GM12865 (cell line): ENCODE measurements around the gene IL18BP.

ENCODE experiments used
- DNase-seq: peaks from one replicate; pipeline ENCODE4 v3.0.0; 2010; ENCODE audit warnings: low read depth
- H3K4me3 ChIP-seq: 2 replicates; pipeline ENCODE4 v1.5.1; 2011; ENCODE audit warnings: mild to moderate bottlenecking, low read depth, low read length, control low read depth
- TF ChIP-seq, protein P1 (sequence below): IDR thresholded peaks from 2 replicates; pipeline ENCODE4 v1.5.1; 2011; ENCODE audit warnings: low read length, control low read depth, low read depth, inconsistent platforms; ENCODE audit not compliant: insufficient read depth; ENCODE audit errors: missing control alignments

Gene IL18BP

DNA sequence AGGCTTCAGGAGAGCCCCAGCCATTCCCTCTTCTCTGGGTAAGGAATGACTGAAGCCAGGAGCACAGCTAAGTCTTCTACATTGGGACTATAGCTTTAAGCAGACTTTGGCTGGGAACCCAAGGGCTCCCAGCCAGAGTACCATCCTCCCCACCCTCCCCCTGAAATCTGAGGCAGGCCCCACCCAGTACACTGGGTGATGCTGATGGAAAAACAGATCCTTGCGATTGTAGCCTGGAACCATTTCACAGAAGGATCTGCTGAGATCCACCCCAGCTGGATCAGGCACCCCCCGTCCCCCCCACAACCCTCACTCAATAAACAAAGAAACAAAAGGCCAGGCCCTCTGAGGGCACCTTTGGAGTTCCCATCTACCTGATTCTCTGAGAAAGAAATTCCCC, 39.8 kb downstream of the IL18BP start:
- peak overlapping the region; percentile 60 for H3K4me3 ChIP-seq

DNA sequence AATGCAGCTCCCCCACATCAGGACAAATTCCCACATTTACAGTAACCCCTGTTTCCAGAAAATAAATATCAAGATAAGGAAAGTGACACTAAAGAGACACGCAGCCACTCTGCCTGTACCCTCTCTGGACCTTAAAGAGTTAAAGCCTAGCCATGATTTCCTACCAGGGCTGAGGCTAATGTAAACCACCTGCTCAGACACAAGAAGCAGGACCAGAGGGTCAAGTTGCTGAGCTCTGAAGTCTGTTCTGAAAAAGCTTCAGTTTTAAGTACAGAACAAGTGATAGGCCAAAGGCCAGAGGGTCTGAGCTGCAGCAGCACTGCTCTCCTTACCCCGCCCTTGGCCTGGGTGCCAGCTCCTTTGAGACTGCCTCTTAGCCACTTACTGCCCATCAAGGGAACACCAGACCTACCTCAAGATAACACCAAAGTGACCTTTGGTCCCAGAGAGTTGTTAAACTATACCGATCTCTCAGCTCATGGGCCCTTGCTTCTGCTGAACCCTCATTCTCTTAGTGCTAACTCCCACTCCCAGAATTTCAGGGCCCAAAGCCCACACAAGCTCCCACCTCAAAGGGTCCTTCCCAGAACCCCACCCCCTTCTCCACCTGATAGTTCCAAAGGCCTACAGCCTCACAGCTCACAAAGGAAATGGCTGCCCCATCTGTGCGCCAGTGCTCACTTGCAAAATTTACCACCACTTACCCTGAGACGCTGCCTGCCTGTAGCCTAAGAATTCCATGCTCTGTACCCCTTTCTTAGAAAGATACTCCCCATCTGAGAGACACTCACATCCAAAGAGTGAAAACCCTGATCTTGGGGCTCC, 40.5 kb downstream of the IL18BP start:
- peak overlapping the region; percentile 60 for H3K4me3 ChIP-seq
- TF ChIP-seq, protein P1, sequence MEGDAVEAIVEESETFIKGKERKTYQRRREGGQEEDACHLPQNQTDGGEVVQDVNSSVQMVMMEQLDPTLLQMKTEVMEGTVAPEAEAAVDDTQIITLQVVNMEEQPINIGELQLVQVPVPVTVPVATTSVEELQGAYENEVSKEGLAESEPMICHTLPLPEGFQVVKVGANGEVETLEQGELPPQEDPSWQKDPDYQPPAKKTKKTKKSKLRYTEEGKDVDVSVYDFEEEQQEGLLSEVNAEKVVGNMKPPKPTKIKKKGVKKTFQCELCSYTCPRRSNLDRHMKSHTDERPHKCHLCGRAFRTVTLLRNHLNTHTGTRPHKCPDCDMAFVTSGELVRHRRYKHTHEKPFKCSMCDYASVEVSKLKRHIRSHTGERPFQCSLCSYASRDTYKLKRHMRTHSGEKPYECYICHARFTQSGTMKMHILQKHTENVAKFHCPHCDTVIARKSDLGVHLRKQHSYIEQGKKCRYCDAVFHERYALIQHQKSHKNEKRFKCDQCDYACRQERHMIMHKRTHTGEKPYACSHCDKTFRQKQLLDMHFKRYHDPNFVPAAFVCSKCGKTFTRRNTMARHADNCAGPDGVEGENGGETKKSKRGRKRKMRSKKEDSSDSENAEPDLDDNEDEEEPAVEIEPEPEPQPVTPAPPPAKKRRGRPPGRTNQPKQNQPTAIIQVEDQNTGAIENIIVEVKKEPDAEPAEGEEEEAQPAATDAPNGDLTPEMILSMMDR = no peak
- no peak for DNase-seq

More for the DNA sequence above, 39.8 kb downstream of the IL18BP start:
- DNase-seq = no peak
- TF ChIP-seq, protein P1 = no peak

DNA sequence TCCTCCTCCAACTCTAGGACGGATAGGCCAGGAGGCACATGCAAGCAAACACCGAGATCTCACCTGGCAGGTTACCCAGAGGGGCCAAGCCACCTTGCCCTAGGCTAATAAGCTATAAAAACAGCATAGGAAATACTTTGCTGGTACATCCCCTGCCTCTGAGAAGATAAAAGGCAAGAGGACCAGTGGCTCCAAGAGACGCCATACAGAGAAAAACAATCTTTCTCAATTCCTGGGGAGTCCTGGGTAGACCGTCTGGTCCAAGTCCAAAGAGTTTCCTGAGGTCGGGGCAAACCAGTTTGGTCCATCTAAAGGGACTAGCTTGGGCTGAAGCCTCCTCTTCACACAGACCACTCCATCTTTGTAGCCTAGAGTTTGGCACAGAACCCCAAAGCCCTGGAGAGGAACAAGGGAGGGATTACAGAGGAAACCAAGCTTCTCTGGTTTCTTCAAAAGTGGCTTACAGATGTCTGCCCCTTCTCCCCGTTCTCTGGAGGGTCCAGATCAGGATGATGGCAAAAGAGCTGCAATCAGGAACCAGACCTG, 41.2 kb downstream of the IL18BP start:
- H3K4me3 ChIP-seq = peak overlapping the region; percentile 60
- TF ChIP-seq, protein P1 = no peak
- DNase-seq = no peak

DNA sequence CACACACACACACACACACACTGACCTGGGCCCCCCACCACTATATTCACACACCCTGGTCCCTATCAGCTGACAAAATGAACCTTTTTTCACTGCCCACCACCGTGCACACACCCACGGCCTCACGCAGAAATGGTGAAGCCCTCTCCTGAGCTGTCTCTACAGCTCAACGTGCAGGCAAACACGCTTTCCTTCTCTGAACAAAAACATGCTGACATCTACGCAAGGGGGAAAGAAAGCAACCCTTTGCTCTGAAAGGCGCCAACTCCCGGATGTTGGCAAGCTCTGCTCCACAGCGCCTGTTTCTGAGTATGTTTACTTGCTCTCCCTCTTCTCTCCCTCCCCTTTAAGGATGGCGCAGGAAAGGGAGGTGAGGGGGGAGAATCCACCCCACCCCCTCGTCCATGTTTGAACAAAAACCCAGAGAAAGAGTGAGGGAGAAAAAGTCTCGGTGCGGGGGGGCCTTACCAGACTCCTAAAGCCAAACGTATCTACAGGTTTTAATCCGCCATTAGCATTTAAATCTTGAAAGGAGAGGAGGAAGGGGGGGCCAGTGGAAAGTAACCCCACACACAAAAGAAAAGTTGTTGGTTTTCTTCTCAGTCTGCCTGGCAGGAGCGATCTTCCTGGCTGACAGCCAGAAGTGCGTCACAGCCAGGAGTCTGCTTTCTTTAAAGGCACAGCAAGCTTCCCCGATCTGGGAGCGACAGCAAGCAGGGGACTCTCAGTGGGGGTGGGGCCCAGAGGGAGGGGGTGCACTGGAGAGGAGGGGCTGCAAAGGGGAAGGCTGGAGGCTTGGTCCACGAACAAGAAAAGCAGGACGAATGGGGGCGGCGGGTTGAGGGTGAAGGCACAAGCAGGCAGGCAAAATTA, 42.0 kb downstream of the IL18BP start:
- H3K4me3 ChIP-seq = peak overlapping the region; percentile 60
- peak; percentile 75 for DNase-seq
- TF ChIP-seq, protein P1 = no peak

DNA sequence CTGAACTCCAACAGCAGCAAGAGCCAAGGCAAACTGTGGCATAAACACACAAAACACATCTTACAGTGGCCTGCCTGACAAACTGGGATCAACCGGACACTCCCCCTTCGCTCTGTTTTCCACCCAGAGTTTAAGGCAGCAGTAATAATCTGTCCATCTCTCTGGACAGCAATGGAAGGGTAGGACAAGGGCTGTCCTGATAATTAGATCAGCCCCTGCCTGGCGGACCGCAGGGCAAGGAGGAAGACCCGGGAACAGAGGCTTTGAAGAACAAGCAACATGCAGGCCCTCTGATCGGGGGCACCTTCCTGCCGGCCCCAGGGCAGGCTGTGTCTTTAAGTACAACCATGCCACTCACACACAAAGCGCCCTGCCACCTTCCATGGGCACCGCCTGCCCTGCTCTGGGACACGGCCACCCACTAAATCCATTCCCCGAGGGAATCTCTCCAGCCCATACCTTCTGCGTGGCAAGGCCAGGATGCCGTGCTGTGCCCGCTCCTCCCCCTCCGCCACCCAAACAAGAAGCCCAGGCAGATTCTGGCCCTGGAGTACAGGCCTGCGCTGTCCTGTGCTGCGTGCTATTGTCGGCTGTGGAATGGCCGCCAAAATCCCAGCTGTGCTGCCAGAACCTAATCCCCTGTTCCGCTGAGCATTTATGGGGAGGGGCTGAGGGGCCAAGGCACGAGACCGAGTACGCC, 42.8 kb downstream of the IL18BP start:
- DNase-seq = peak; percentile 30
- H3K4me3 ChIP-seq = peak overlapping the region; percentile 60
- TF ChIP-seq, protein P1 = no peak

DNA sequence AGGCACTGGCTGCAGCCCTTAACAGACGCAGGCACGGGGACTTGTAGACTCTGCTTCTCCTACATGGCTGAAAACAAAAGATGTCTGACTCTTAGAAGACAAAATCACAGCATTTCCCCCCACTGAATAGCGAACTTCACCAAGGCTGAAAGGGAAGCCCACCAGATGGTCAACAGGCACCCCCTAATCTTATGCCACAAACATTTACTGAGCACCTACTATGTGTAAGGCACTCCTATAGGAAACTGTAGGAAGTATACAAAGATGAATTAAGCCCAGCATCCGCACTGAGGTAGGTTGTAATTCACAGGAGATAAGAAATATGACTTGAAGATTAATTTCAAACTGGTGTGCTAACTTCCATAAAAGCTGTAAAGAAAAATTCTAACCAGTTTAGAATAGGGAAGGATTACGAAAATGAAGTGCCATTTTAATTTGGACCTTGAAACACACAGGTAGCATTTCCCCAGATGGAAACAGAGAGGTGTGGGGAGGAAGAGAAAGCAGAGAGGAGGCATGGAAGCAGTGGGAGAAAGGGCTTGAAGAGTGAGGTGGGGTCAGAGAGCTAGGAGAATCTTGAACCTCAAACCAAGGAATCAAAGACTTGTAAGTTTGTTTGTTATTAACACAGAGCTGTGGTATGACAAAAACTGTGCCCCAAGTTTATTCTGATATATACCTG, 43.5 kb downstream of the IL18BP start:
- TF ChIP-seq, protein P1 = no peak
- peak overlapping the region; percentile 60 for H3K4me3 ChIP-seq
- no peak for DNase-seq
